ENCODE data around the gene MSANTD1. TPM values are rescaled to one million over a fixed set of nuclear protein-coding genes. Genes with fewer than 3 reads are reported as not detected.

Gene MSANTD1
- total RNA-seq, 1 experiment from 2014 or later: 0.23 TPM

DNA sequence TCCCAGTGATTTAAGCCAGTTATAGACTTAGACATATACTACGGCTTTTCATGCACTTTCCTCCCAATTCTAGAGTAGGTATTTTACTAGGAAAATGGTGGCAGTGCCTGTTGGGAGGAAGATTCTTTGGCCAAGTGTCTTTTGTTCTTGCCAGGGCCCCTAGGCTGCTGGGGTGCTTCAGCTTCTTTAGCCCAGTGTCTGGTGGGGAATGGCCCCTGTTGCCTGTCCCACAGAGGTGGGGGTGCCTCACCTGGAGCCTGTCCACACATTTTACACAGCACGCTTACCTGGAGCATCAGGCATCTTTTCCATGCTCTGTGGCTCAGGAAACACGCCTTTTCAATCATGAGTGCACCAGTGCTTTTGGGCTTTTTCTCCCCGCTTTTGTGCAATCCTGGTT, 33.2 kb upstream of the MSANTD1 start:
- no peak for DNase-seq (ENCODE audit: low read depth)

DNA sequence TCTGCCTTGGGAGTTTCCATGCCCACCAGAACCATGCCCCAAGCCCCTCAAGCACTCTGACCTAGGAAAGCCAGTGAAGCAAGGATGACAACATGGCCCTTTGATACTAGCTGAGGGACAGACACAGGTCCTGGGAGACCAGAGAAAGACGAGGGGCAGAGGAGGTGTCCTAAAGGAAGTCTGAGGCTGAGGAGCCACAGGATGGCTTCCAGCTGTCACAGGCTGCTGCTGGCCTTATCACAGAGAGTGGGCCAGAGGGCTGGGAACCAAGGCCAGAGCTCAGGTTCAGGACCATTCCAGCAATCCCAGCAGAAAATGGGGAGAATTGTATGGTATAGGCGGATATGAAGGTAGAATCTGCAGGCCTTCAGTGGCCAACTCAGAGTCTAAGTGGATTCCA, 31.7 kb upstream of the MSANTD1 start:
- DNase-seq (ENCODE audit: low read depth): no peak

DNA sequence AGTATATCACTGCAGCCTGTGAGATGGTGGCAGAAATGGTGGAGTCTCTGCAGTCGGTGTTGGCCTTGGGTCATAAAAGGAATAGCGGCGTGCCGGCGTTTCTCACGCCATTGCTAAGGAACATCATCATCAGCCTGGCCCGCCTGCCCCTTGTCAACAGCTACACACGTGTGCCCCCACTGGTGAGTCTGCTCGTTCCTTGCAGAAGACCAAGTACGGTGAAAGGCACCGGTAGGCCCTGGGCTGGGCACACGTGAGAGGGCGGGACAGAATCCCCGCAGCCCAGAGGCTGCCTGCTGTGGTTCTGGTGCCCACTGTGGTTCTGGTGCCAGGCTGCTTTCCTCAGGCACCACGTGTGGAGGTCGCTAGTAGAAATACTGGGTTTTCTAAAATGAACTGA, 31.2 kb upstream of the MSANTD1 start:
- DNase-seq (ENCODE audit: low read depth): no peak

DNA sequence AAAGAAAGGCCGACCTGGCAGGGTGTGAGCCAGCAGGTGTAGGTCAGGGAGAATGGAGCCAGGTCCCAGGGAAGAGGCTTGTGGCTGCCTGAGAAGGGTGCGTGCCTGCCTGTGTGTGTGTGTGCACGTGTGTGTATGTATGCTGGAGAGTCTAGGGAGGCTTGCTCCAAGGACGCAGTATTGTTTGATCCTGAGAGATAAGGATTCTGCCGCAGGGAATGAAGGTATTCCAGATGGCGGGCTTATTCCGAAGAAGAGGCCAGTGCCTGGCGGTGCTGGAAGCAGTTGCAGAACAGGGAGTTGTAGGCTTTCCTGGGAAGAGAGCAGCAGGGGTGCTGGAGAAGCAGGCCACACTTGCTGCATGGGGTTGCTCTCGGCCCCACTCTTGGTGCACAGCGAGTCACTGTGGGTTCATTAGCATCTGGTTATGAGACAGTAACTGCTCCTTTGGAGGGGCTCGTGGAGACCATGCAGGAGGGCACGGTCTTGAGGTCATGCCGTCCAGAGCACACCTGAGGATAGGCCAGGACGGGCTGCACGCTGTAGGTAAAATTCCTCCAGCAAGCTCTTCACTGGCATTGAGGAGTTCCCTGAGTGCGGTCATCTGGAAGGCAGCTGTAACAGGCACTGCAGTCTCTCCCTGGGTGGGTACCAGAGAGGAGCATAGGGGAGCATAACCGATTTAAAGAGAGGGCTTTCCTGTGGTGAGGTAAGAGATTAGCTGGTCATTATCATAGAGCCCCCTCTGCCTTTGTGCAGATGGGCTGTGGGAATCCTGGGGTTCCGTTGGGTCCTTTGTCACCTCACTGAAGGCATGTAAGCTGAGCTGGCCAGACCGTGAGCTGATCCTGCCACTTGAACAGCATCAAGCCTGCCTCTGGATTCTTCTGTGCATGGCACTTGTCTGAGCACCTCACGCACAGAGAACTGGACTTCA, 29.9 kb upstream of the MSANTD1 start:
- DNase-seq (ENCODE audit: low read depth): no peak

DNA sequence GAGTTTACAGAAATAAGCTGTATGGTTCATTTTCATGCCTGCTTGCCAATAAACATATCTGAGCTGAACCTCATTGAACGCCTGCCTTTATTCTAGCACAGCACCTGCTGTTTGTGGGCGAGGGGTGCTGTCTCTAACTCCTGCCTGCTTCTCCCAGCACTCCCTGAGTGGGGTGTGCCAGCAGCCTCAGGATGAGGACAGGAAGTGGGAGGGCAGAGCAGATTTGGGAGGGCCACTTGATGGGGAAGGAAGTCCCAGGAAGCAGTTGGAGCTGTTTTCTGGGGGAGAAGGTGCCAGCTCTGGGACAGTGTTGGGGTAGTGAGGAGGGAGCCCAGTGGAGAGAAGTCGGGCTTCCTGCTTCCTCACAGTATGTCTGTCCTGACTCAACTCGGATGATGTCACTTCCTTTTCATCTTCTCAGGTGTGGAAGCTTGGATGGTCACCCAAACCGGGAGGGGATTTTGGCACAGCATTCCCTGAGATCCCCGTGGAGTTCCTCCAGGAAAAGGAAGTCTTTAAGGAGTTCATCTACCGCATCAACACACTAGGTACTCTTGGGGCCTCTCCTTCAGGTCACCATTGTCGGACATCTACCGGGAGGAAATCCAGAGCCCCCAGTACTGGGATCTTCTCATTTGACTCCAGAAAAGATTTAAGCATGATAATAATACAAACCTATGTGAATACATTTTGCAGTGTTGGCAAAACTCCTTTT, 29.0 kb upstream of the MSANTD1 start:
- no peak for DNase-seq (ENCODE audit: low read depth)

DNA sequence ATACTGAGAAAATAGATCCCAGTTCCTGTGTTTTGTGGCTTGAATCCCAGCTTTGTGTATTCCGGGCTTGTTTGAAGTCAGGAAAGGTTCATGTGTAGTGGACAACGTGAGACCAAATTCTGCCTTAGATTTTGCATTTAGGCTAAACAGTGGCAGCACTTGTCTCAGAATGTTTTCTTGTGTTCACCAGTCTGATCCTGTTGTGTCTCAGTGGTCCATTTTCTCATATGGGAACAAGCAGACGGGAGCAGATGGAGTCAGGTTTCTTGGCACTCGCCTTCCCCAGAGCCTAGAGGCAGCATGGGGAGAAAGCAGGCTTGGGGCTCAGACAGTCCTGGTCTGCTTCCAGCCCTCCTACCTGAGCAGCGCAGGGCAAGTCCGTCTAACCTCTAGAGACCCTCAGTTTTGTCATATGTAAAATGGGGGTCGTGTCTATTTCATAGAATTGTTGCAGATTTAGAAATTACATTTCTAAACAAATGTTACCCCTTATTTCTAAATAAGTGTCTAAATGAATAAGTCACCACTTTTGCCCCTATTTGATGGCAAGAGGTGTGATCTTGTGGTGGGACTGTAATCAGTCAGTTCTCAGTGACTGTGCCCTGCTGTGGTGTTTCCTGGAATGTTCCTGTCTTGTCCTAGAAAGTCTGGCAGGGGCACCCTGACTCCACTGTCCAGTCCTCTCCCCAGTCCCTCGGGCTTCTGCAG, 28.3 kb upstream of the MSANTD1 start:
- no peak for DNase-seq (ENCODE audit: low read depth)

DNA sequence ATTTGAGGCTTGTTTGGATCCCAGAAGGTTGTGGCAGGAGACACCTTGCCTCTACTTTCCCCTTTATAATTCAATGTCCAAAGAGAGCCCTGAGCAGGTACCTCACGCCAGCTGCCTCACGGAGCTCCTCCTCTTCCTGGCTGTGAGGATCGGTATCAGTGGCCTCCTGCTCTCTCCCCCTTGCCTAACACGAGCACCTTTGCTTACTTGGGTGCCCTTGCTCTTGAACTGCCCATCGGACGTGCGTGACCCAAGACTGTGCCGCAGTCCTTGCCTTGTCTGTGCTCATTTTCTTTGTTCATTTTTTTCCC, 27.8 kb upstream of the MSANTD1 start:
- DNase-seq (ENCODE audit: low read depth): no peak

DNA sequence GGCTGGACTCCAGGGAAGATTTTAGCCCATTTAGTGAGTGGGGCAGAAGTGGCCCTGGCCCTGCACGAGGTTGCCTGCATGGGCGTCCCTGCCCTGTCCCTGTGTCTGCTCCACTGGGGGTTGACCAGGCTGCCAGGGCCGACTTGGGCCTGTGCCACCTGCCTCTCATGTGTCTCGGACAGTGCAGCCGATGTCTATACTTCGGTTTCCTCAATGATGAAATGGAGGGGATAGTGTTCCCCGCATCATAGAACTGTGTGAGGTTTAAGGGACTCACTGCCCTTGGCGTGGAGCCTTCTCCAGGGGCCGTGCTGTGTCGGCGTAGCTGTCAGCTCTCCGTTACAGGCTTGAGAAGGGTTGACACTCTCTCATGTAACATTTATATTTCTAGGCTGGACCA, 27.0 kb upstream of the MSANTD1 start:
- no peak for DNase-seq (ENCODE audit: low read depth)

DNA sequence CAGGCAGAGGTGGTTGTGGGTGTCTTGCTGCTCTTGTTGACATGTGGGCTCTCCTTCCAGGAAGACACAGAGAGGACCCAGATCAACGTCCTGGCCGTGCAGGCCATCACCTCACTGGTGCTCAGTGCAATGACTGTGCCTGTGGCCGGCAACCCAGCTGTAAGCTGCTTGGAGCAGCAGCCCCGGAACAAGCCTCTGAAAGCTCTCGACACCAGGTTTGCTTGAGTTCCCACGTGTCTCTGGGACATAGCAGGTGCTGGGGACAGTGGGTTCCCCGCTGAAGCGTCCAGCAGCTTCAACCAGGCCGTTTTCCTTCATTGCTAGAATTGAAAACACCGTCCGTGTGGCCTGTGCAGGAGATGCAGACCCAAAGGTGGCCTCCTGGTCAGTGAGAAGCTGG, 25.6 kb upstream of the MSANTD1 start:
- no peak for DNase-seq (ENCODE audit: low read depth)

DNA sequence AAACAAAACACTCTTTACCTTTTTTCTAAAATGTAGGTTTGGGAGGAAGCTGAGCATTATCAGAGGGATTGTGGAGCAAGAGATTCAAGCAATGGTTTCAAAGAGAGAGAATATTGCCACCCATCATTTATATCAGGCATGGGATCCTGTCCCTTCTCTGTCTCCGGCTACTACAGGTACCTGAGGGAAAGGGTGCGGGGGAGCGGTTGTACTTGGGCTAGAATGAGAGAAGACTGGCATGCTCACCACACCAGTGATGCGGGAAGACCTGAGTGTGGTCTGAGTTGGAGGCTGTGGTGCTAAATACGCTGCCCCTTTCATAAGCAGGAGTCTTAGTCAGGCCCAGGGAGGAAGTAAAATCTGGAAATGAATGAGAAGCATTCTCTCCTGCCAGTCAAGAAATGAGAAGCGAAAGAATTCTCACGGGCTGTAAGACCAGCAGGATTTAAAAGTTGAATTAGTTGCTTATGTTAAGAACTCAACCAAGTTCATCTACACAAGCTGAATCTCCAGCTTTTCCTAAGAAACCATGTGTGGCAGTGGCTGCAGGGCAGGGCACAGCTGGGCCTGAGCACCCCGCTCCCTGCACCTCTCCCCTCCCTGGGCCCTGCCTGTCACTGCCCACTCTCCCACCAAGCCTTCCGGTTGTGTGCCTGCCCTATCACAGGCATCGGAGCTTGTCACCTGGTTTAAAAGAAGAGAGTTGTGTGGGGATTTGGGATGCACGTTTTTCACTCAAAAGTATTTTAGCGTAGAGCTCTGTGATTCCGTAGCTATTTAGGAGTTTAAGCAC, 24.8 kb upstream of the MSANTD1 start:
- no peak for DNase-seq (ENCODE audit: low read depth)

DNA sequence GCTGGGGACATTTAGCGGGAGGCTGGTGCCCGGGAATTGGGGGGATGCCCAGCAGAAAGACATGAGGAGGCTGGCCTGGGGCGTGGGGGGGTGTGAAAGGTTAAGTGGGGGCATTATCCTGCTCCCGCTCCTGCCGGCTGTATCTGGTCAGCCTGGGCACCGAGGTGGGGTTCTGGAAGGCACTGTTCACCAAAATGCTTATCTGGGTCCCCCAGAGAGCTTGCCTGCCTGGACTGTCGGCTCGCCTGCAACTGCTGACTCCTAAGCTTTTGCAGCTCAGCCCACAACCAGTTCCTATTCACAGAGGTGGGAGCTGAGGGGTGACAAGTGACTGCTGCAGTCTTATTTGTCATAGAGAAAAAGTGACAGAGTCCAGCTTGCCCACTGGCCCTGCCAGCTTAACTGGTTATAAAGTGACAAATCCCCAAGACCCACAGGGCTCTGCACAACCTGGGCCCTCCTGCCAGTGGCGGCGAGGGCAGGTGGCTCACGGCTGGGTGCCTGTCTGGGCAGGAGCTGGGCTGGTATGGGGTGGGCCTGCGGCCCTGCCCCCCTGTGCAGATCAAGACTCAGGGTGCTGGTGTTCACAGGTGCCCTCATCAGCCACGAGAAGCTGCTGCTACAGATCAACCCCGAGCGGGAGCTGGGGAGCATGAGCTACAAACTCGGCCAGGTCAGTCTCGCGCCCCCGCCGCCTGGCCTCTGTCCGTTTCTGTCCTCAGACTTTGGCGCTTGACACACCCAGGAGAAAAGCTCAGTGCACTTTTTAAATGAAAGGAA, 23.7 kb upstream of the MSANTD1 start:
- DNase-seq (ENCODE audit: low read depth): no peak

DNA sequence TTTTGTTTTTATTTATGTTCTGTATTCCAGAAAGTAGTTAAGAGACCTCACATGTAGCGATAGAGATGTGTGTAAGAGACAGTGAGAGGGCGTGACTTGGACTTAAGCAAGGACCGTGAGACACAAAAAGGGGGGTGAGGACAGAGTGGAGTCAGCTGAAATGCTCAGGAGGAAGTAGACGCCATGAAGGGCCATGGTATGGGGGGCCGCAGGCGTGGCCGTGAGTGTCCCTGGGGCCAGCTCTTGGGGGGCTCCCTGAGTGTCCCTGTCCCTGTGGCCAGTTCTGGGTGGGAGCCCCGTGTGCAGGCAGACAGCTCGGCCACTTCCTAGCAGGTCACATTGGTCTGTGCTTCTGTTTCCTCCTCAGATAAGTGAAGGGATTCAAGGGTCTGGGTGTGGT, 23.0 kb upstream of the MSANTD1 start:
- DNase-seq (ENCODE audit: low read depth): no peak

DNA sequence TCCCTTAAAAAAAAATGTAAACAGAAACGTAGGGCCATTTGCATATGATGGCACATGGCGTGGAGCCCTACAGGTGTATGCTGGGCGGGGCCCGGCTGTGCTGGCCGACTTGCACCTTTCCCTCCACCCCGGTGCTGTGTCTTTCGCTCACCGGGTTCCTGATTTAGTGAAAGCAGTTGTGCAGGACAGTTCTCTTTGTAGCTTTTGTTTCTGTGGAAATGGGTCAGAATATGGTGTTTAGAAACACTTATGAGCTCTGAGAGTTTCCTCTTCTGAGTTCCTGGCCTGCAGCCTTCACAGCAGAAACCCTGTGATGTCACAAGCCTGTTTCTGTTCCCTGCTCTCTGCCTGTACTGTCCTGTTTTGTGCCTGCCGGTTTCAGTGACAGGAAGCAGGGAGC, 22.5 kb upstream of the MSANTD1 start:
- no peak for DNase-seq (ENCODE audit: low read depth)

DNA sequence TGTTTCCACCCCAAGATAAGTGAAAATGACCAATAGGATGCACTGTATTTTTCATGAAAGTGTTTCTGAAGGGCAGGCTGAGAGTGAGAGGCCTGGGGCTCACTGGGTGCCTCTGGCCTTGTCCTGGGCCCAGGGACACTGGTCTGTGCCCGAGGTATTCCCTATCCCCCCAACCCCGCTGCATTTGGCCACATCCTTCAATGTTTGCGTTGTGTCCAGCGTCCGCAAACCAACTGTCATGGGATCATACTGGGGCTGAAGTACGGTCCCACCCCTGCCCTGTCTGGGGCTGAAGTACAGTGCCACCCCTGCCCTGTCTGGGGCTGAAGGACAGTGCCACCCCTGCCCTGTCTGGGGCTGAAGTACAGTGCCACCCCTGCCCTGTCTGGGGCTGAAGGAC, 22.0 kb upstream of the MSANTD1 start:
- no peak for DNase-seq (ENCODE audit: low read depth)

DNA sequence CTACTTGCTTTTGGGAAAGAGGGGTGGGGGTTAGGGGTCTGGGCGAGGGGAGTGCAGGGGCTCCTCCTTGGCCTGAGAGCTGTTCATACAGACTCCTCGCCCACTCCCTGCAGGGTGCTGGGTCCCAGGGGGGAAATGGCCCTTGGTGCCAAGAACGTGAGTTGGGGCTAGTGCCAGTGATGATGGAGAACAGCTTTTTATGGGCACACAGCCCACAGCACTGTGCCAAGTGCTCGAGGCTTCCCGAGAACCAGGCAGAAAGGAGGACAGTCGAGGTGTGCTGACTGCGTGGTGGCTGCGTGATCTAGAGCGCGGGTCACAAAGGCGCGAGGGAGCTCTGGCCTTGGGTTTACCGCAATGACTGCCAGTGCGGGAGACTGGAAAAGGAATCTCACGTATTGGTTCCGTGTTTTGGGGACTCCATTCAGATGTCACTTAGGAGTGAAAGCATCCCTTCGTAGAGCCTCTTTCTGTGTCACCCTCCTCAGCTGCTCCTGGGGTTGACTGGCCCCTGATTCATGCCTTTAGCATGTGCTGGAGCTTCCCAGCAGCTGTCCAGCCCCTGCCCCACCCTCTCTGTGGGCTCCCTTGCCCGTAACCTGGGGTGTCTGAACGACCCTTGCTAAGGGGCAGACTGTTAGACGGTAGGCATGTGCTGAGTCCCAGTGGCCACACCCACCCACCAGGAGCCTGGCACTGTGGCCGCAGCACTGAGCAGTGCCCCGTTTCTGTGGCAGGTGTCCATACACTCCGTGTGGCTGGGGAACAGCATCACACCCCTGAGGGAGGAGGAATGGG, 20.9 kb upstream of the MSANTD1 start:
- no peak for DNase-seq (ENCODE audit: low read depth)

DNA sequence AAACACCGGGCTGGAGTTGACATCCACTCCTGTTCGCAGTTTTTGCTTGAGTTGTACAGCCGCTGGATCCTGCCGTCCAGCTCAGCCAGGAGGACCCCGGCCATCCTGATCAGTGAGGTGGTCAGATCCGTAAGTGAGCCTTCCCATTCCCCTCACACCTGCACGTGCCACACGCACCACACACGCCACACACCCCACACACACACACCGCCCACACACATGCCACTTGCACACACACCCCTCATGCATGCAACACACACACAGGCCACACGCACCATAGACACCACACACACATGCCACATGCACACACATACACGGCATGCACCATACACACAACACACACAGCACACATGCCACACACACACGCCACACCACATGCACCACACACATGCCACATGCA, 20.1 kb upstream of the MSANTD1 start:
- no peak for DNase-seq (ENCODE audit: low read depth)

DNA sequence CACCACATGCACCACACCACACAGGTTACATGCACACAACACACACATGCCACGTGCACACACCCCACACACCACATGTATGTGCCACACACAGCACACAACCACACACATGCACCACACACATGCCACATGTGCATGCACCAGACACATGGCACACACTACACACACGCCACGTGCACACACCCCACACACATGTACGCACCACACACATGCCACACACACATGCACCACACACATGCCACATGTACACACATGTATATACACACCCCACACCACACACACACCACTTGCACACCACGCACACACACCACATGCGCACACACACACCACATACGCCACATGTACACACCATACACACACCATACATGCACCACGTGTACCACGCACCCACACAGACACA, 19.6 kb upstream of the MSANTD1 start:
- no peak for DNase-seq (ENCODE audit: low read depth)

DNA sequence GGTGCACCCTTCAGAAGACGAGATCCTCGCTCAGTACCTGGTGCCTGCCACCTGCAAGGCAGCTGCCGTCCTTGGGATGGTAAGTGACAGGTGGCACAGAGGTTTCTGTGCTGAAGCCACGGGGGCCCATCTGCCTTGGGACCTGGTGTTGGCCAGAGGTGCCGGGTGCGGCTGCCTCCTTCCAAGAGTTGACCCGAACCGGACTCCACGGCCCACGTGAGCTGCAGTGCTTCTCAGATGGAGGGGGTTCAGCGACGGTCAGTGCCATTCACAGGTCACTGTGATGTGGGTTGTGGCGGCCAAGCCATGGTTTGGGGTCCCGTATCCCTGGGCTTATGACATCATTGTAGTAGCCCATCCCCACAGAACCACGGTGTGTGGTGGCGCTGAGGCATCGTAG, 19.0 kb upstream of the MSANTD1 start:
- no peak for DNase-seq (ENCODE audit: low read depth)

DNA sequence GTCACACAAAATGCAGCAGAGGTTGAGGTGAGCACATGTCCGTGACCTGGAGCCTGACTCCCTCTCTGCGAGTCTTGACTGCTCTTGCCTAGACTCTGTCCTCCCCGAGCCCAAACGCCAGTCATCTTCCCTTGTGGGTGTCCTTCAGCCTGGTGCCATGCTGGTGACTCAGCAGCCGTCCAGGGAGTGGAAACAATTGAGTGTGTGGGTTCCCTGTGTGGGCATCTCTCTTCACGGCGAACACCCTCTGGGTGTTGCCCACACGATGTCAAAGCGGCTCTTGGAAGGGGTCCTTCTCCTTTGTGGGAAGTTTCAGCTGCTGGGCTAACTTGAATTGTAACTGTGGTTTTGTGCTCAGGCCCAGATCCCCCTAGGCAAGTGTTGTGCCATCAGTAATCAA, 17.5 kb upstream of the MSANTD1 start:
- DNase-seq (ENCODE audit: low read depth): no peak

DNA sequence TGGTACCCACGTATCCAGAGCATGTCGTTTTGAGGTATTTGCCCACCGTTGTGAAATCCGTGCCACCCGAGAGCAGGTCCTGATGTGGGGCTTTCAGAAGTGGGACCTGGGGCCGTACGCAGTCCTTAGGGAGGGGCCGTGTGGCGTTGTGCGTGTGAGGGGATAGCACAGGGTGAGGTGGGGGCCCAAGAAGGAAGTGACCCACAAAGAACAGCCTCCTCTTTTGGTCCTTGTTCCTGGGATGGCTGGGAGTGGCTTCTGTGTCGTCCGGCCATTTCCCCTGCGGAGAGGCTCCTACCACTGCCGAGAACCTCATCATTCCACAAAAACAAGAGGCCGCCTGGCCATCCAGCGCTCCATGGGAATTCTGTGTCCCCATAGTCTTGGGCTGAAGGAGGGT, 17.0 kb upstream of the MSANTD1 start:
- DNase-seq (ENCODE audit: low read depth): no peak

All from Daoy (cell line).